HepG2 (cell line): ENCODE measurements around the gene BLMH. TPM values are rescaled to one million over a fixed set of nuclear protein-coding genes. Genes with fewer than 3 reads are reported as not detected.
A peak's percentile ranks its signal among the peaks of the same experiment; 100 is the strongest.

Source experiments
- ATAC-seq: fragments of 200-7000 bp; cut with Tn5 transposase; 3 replicates; pipeline ENCODE4 v1.9.1; 2020; ENCODE audit warnings: mild to moderate bottlenecking, moderate library complexity
- BruUV-seq: library from RNA; stranded (reverse); fragments of 400-500 nt; replicated peaks from 2 replicates; lab custom pipeline; 2021; lab: Mats Ljungman, UMichigan
- CTCF ChIA-PET: fragments of 300-600 bp; formaldehyde crosslinking; extraction: SDS; loops from one replicate; lab custom pipeline; 2021; ENCODE audit warnings: low total read pairs, inconsistent platforms, low intra/inter-chr PET ratio; lab: Yijun Ruan, JAX
- POLR2A ChIA-PET: fragments of 350-600 bp; sonication (Branson Sonifier 250); formaldehyde crosslinking; loops from one replicate; lab custom pipeline; 2020; ENCODE audit warnings: antibody characterized with exemption, inconsistent platforms; lab: Yijun Ruan, JAX
- DNase-seq: peaks from one replicate; pipeline ENCODE4 v3.0.0-alpha.2; 2015; ENCODE audit warnings: low spot score
- FAIRE-seq: peaks from 3 replicates; lab custom pipeline; 2011; peaks lifted over from hg19 to GRCh38; lab: Jason Lieb, UNC
- H2AFZ ChIP-seq: one replicate; pipeline ENCODE4 v1.6.1; 2011; ENCODE audit warnings: low read length, inconsistent platforms
- H3K27ac ChIP-seq: fragments of 300-600 bp; 3 replicates; pipeline ENCODE4 v1.8.0; 2011; ENCODE audit warnings: mixed run types, mild to moderate bottlenecking, mixed read lengths, low read length, inconsistent platforms; ENCODE audit not compliant: insufficient read depth; ENCODE audit errors: extremely low read length
- H3K27me3 ChIP-seq, 2 experiments: fragments of 200-600 bp in 1 of 2; 2 replicates in 1 of 2; 3 replicates in 1 of 2; pipeline versions ENCODE4 v1.6.0 to v1.8.0; 2011; ENCODE audit warnings: low read length in 2 of 2, mild to moderate bottlenecking in 2 of 2, moderate library complexity in 2 of 2, inconsistent platforms in 1 of 2; ENCODE audit not compliant: insufficient read depth in 2 of 2, control insufficient read depth in 1 of 2
- H3K36me3 ChIP-seq, 2 experiments: fragments of 200-600 bp in 1 of 2; replicated peaks in 1 of 2; 2 replicates in 1 of 2; 3 replicates in 1 of 2; pipeline versions ENCODE4 v1.5.1 to v1.8.0; 2011; ENCODE audit warnings: low read length in 2 of 2, inconsistent platforms in 1 of 2; ENCODE audit not compliant: insufficient read depth in 2 of 2, control insufficient read depth in 1 of 2
- H3K4me1 ChIP-seq: 2 replicates; pipeline ENCODE4 v1.5.1; 2012; ENCODE audit warnings: low read length, inconsistent platforms; ENCODE audit not compliant: insufficient read depth
- H3K4me2 ChIP-seq: 2 replicates; pipeline ENCODE4 v1.6.0; 2011; ENCODE audit warnings: low read depth, low read length, inconsistent platforms
- H3K4me3 ChIP-seq, 3 experiments: fragments of 200-600 bp in 1 of 3; sonication (generic), shearing (Covaris generic) in 1 of 3; replicated peaks in 1 of 3; 2 replicates each; pipeline ENCODE4 v1.5.1; 2011 to 2016; ENCODE audit warnings: low read length in 3 of 3, inconsistent platforms in 2 of 3, low read depth in 2 of 3, mild to moderate bottlenecking in 2 of 3, control low read depth in 1 of 3, mixed read lengths in 1 of 3; ENCODE audit not compliant: insufficient read depth in 1 of 3
- H3K79me2 ChIP-seq: one replicate; pipeline ENCODE4 v1.6.1; 2011; ENCODE audit warnings: low read length, inconsistent platforms; ENCODE audit not compliant: insufficient read depth
- H3K9ac ChIP-seq: 2 replicates; pipeline ENCODE4 v1.6.0; 2011; ENCODE audit warnings: mild to moderate bottlenecking, low read depth, low read length, inconsistent platforms; ENCODE audit not compliant: insufficient read depth
- H3K9me3 ChIP-seq: 2 replicates; pipeline ENCODE4 v1.5.1; 2012; ENCODE audit warnings: mild to moderate bottlenecking, low read length
- H4K20me1 ChIP-seq: 2 replicates; pipeline ENCODE4 v1.6.0; 2011; ENCODE audit warnings: inconsistent platforms, mild to moderate bottlenecking, low read length, moderate library complexity; ENCODE audit not compliant: insufficient read depth
- NR2F2 ChIP-seq: IDR thresholded peaks from 2 replicates; pipeline ENCODE4 v1.6.1; 2012; ENCODE audit warnings: low read depth, inconsistent platforms, borderline replicate concordance
- WGBS: methylation state at CpG from one replicate; pipeline ENCODE4 v1.1.6; 2017; ENCODE audit warnings: low lambda C conversion rate; 5-methylcytosine and 5-hydroxymethylcytosine counted together
- in situ Hi-C: cut with HindIII; loops from 2 replicates; pipeline ENCODE4 v1.10.0; 2017; ENCODE audit warnings: low pct_unique_long_range_greater_than_20kb; ENCODE audit not compliant: extremely low pct_ligation_motif_present
- intact Hi-C: fragments of 100-400 bp; cut with micrococcal nuclease; formaldehyde crosslinking; loops from one replicate; pipeline ENCODE4 v1.10.0; 2022; ENCODE audit not compliant: unreplicated experiment
- polyA plus RNA-seq, 8 experiments: library from polyadenylated mRNA; depleted of rRNA in 3 of 8; stranded (reverse) in 7 of 8; unstranded in 1 of 8; fragments of >200 nt; fragmentation: Illumina TruSeq in 4 of 8; extraction: Trizol in 4 of 8; gene quantifications; 2 replicates each; pipeline versions ENCODE4 v1.2.1 to v1.2.3, GENCODE V29; 2011 to 2016; ENCODE audit warnings: low read depth in 4 of 8, missing spikeins in 1 of 8, mixed read lengths in 1 of 8; ENCODE audit not compliant: insufficient read depth in 1 of 8
- total RNA-seq, 5 experiments: library from RNA; depleted of rRNA; stranded (reverse); fragments of >200 nt; fragmentation: Illumina TruSeq; extraction: Trizol; gene quantifications; 2 replicates each; pipeline ENCODE4 v1.2.3, GENCODE V29; 2016; ENCODE audit warnings: low read depth in 1 of 5
- TF ChIP-seq, protein P1 (sequence below): sonication (generic); formaldehyde crosslinking; IDR thresholded peaks from 2 replicates; pipeline ENCODE4 v1.8.0; 2022; ENCODE audit warnings: mild to moderate bottlenecking, missing genetic modification reagents, borderline replicate concordance
- TF ChIP-seq, protein P2 (sequence below): sonication (generic); formaldehyde crosslinking; IDR thresholded peaks from 2 replicates; pipeline ENCODE4 v1.5.0; 2020; ENCODE audit warnings: mild to moderate bottlenecking, missing genetic modification reagents

The BLMH gene
- total and polyA plus RNA-seq, 2 of the 13 experiments (the other 11 are each of a cell fraction or from before 2014, with no cell fraction given): 12.1 to 41.0 TPM

DNA sequence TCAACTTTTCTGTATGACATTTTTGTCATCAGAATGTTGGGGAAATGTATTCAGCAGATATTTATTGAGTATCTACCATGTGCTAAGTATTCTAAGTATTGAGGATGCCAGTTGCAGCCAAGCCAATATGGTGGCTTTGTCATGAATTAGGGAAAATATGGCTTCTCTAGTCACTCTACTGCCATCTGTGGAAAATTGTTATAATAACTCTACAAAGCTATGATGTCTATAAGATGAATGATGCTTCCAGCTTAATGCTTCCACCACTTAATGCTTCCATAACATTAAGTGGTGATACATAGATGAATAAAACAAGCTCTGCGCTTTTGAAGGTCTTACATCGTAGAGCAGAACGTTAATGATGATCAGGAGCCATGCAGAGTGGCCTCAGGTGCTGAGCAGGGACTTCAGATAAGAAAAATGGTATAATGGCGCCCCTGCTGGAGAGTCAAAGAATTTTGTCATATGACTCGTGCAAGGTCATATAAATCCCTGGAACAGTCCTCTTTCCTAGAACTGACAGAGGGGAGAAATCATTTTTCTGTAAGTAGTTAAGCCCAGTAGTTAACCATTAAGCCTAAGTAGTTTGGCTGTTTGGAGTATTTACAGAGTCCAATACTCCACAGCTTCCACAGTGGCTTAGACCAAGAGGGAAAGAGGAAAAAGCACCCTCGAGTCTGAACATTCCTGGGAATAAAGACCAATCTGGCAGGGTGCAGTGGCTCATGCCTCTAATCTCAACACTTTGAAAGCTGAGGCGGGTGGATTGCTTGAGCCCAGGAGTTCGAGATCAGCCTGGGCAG is 44.8 kb upstream of the BLMH start (continued):
- TF ChIP-seq, protein P1, sequence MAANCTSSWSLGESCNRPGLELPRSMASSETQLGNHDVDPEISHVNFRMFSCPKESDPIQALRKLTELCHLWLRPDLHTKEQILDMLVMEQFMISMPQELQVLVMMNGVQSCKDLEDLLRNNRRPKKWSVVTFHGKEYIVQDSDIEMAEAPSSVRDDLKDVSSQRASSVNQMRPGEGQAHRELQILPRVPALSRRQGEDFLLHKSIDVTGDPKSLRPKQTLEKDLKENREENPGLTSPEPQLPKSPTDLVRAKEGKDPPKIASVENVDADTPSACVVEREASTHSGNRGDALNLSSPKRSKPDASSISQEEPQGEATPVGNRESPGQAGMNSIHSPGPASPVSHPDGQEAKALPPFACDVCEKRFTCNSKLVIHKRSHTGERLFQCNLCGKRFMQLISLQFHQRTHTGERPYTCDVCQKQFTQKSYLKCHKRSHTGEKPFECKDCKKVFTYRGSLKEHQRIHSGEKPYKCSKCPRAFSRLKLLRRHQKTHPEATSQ: no peak

- WGBS: 83% methylated on average over 4 of the region's 4 CpGs
- BruUV-seq: no TSS peak
- H3K9me3 ChIP-seq: no peaks in the 10 kb centered on the region
- CTCF ChIA-PET: no interaction called here
- H3K36me3 ChIP-seq: no peaks in the 10 kb centered on the region
- H3K4me3 ChIP-seq: no peak overlapping the region
- H3K4me1 ChIP-seq: peaks cover 68% of the 10 kb centered on the region
- no peaks in the 10 kb centered on the region for H3K79me2 ChIP-seq
- no peak for TF ChIP-seq NR2F2
- TF ChIP-seq, protein P2, sequence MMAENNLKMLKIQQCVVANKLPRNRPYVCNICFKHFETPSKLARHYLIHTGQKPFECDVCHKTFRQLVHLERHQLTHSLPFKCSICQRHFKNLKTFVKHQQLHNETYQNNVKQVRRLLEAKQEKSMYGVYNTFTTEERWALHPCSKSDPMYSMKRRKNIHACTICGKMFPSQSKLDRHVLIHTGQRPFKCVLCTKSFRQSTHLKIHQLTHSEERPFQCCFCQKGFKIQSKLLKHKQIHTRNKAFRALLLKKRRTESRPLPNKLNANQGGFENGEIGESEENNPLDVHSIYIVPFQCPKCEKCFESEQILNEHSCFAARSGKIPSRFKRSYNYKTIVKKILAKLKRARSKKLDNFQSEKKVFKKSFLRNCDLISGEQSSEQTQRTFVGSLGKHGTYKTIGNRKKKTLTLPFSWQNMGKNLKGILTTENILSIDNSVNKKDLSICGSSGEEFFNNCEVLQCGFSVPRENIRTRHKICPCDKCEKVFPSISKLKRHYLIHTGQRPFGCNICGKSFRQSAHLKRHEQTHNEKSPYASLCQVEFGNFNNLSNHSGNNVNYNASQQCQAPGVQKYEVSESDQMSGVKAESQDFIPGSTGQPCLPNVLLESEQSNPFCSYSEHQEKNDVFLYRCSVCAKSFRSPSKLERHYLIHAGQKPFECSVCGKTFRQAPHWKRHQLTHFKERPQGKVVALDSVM (CRISPR knock-in tag): 0 out of 2 replicates have a peak, but pooled peaks have one; percentile 10
- H2AFZ ChIP-seq: no peak overlapping the region
- DNase-seq (no peak), ATAC-seq (no peak), FAIRE-seq (no peak)
- no peak overlapping the region for H3K4me2 ChIP-seq
- H4K20me1 ChIP-seq: no peaks in the 10 kb centered on the region
- in situ Hi-C loops (loop anchor here (5.0 kb wide), 1 partner anchor 207 kb away; no protein-coding TSS in a partner anchor), intact Hi-C loops (no loop called here)
- no peak overlapping the region for H3K27ac ChIP-seq
- POLR2A ChIA-PET: interaction anchor here (1.0 to 4.3 kb wide), 4 partner anchors 11 to 43 kb away, joined by 3 to 22 read pairs (median 4); partner anchors contain the start of gene BLMH
- no peaks in the 10 kb centered on the region for H3K27me3 ChIP-seq
- no peak overlapping the region for H3K9ac ChIP-seq
Measured at GRCh38 chr17:30334421-30334820, 42.7 kb upstream of the BLMH start.
